Heart right ventricle (tissue), 16 donors: Measurements from ENCODE around the gene AKR1E2. TPM values are rescaled to one million over a fixed set of nuclear protein-coding genes. Genes with fewer than 3 reads are reported as not detected.
A peak's percentile ranks its signal among the peaks of the same experiment; 100 is the strongest.

ENCODE experiments used
- ATAC-seq, 8 donors: fragments of 200-7000 bp; cut with Tn5 transposase; one replicate each; pipeline ENCODE4 v1.9.1; 2020; ENCODE audit warnings: mild to moderate bottlenecking in 8 of 8, moderate library complexity in 8 of 8, moderate number of reproducible peaks in 1 of 8
- DNase-seq, 2 donors: peaks; one replicate each; pipeline ENCODE4 v3.0.0-alpha.2; 2020
- H3K27ac ChIP-seq, 10 donors: fragments of 200-600 bp; sonication (generic) in 2 of 10; one replicate each; pipeline versions ENCODE4 v1.5.0 to v1.8.0; 2020 to 2022; ENCODE audit warnings: mild to moderate bottlenecking in 3 of 10
- H3K27me3 ChIP-seq, 7 donors: fragments of 200-600 bp; one replicate each; pipeline ENCODE4 v1.8.0; 2021 to 2022; ENCODE audit warnings: mild to moderate bottlenecking in 2 of 7
- H3K36me3 ChIP-seq, 9 donors: fragments of 200-600 bp; sonication (generic) in 1 of 9; one replicate each; pipeline versions ENCODE4 v1.5.0 to v1.8.0; 2020 to 2022; ENCODE audit warnings: mild to moderate bottlenecking in 2 of 9
- H3K4me1 ChIP-seq, 9 donors: fragments of 200-600 bp; sonication (generic) in 1 of 9; one replicate each; pipeline versions ENCODE4 v1.5.0 to v1.8.0; 2020 to 2022; ENCODE audit warnings: mild to moderate bottlenecking in 4 of 9
- H3K4me3 ChIP-seq, 10 donors: fragments of 200-600 bp; sonication (generic) in 2 of 10; one replicate each; pipeline versions ENCODE4 v1.5.0 to v1.8.0; 2020 to 2022; ENCODE audit warnings: mild to moderate bottlenecking in 7 of 10, moderate library complexity in 2 of 10
- H3K9me3 ChIP-seq, 11 donors: fragments of 200-600 bp in 10 of 11; sonication (generic) in 2 of 11; one replicate each; pipeline versions ENCODE4 v1.5.0 to v1.8.0; 2013 to 2022; ENCODE audit warnings: mild to moderate bottlenecking in 2 of 11, control low read depth in 1 of 11, moderate library complexity in 1 of 11
- CTCF ChIP-seq, 9 donors: fragments of 200-600 bp; sonication (generic) in 2 of 9; IDR thresholded peaks; one replicate each; pipeline versions ENCODE4 v1.5.0 to v1.8.0; 2021 to 2022; ENCODE audit warnings: antibody characterized with exemption in 9 of 9, mild to moderate bottlenecking in 5 of 9, moderate library complexity in 1 of 9
- WGBS, 2 donors: extraction: QIAGEN DNeasy Blood & Tissue Kit; methylation state at CpG; one replicate each; pipeline ENCODE4 v1.1.7; 2013; ENCODE audit warnings: inconsistent platforms in 1 of 2; 5-methylcytosine and 5-hydroxymethylcytosine counted together
- intact Hi-C, 10 donors: fragments of 100-400 bp; cut with DNase I; formaldehyde crosslinking; loops; one replicate each; pipeline versions ENCODE4 v1.11.1 to v1.14.2; 2022
- polyA plus RNA-seq, 2 donors: library from polyadenylated mRNA; stranded (reverse); fragments of 200-250 nt; gene quantifications; one replicate each; pipeline ENCODE4 v1.2.3, GENCODE V29; 2013
- total RNA-seq, 10 donors: library from RNA; stranded (reverse); fragmentation: NEBNext Ultra II Directional in 3 of 10; extraction: Animal tissue kit (Norgen Biotek cat#: 25700) in 3 of 10; gene quantifications; one replicate each; pipeline versions ENCODE4 v1.2.1 to v1.2.4, GENCODE V29; 2021 to 2023
- donor health status: Arrhythmogenic right ventricular cardiomyopathy.
- donor health status: ischemic (EF 13 %, LVEDD 7.1; RV severe dilation, severe dysfunction).
- donor health status: healthy with polysubstance abuse.
- donor health status: DM: no; HTN: yes; CAD: no.
- donor health status: DM: no; HTN: no; CAD: no.
- donor health status: ischemic (EF 25% LVEDD 6.9; RV normal size, moderate dysfunction).
- donor health status: ischemic (EF 25% LVEDD 5.7; RV mildly dilated, moderate dysfunction).
- donor health status: healthy.
- donor health status: DM: yes; HTN: yes; CAD: no.
- donor health status: Ischemic cardiomyopathy.
- donor health status: ischemic (EF 35%, LVEDD 5.7; RV mildly dilated, moderate dysfunction).
- donor health status: nonischemic (EF 11% LVEDD 7.7; RV severe dilation, severe dysfunction).
- donor health status: DM: yes; HTN: yes; CAD: no.
- donor health status: PGD.
- donor health status: ischemic (EF 29% LVEDD 5.4; RV normal size, mild dysfunction).
- donor health status: nonischemic (EF 23%, LVEDD 6.1; RV moderate dilation, normal function).

Gene AKR1E2
- total and polyA plus RNA-seq, 12 donors, result 1.2 to 6.5 (median 4.1) TPM

GRCh38 chr10:4780782-4781181 lies 45.2 kb upstream of the AKR1E2 start:
- H3K27ac ChIP-seq, result peak overlapping the region in 2 of 10 donors; percentile 26 to 46
- intact Hi-C loops, result no loop called here
- 45 to 55% methylated on average over 6 of the region's 6 CpGs for WGBS, 2 donors
- peaks cover 0 to 15% (median 8%) of the 10 kb centered on the region in 9 donors for H3K4me1 ChIP-seq
- H3K36me3 ChIP-seq, result no peaks in the 10 kb centered on the region
- no peak for TF ChIP-seq CTCF (IDR thresholded peaks at IDR 0.05)
- no peaks in the 10 kb centered on the region for H3K9me3 ChIP-seq
- DNase-seq (no peak), ATAC-seq (peak in 5 of 8 donors; percentile 47 to 64 (median 55))
- no peaks in the 10 kb centered on the region for H3K27me3 ChIP-seq
- H3K4me3 ChIP-seq, result no peak overlapping the region

- Histone ChIP-seq H3K36me3 (no peaks in the 10 kb centered on the region), H3K4me3 (no peak overlapping the region), H3K9me3 (no peaks in the 10 kb centered on the region), H3K27ac (no peak overlapping the region), H3K27me3 (peaks cover 0 to 3% (median 0%) of the 10 kb centered on the region in 7 donors), H3K4me1 (peaks cover 0 to 15% (median 8%) of the 10 kb centered on the region in 9 donors)
- 62 to 94% methylated on average over 3 of the region's 3 CpGs for WGBS, 2 donors
- ATAC-seq (no peak), DNase-seq (no peak)
- intact Hi-C loops, result no loop called here
- TF ChIP-seq CTCF (IDR thresholded peaks at IDR 0.05), result no peak
Measured at GRCh38 chr10:4781955-4782354, 44.1 kb upstream of the AKR1E2 start.

GRCh38 chr10:4784667-4785333 lies 41.2 kb upstream of the AKR1E2 start:
- intact Hi-C loops, result no loop called here
- Histone ChIP-seq H3K27ac (no peak overlapping the region), H3K9me3 (no peaks in the 10 kb centered on the region), H3K4me3 (no peak overlapping the region), H3K4me1 (peaks cover 0 to 15% (median 8%) of the 10 kb centered on the region in 9 donors), H3K27me3 (peaks cover 0 to 9% (median 3%) of the 10 kb centered on the region in 7 donors), H3K36me3 (no peaks in the 10 kb centered on the region)
- WGBS, 2 donors, result 55 to 65% methylated on average over 8 of the region's 8 CpGs
- DNase-seq (no peak), ATAC-seq (no peak)
- no peak for TF ChIP-seq CTCF (IDR thresholded peaks at IDR 0.05)

- no peak for ATAC-seq
- WGBS, 2 donors, result 71% methylated on average over 12 of the region's 12 CpGs
- intact Hi-C loops, result no loop called here
- Histone ChIP-seq H3K27me3 (peaks cover 0 to 9% (median 3%) of the 10 kb centered on the region in 7 donors), H3K4me1 (peaks cover 0 to 2% (median 0%) of the 10 kb centered on the region in 9 donors), H3K36me3 (no peaks in the 10 kb centered on the region), H3K9me3 (no peaks in the 10 kb centered on the region), H3K27ac (no peak overlapping the region), H3K4me3 (no peak overlapping the region)
- no peak for DNase-seq
- no peak for TF ChIP-seq CTCF (IDR thresholded peaks at IDR 0.05)
Measured at GRCh38 chr10:4786043-4786839, 39.8 kb upstream of the AKR1E2 start.
